NT2/D1 (cell line): ENCODE measurements around the gene TEX19.

Experiments used
- SUZ12 ChIP-seq: IDR thresholded peaks from 2 replicates; pipeline ENCODE4 v1.6.1; 2011; ENCODE audit not compliant: insufficient read length, insufficient read depth; ENCODE audit errors: extremely low read depth
- YY1 ChIP-seq: IDR thresholded peaks from 2 replicates; pipeline ENCODE4 v1.6.1; 2011; ENCODE audit not compliant: insufficient read length, insufficient read depth
- ZNF274 ChIP-seq: IDR thresholded peaks from 2 replicates; pipeline ENCODE4 v1.6.1; 2011; ENCODE audit warnings: mild to moderate bottlenecking, low read depth, low read length

DNA sequence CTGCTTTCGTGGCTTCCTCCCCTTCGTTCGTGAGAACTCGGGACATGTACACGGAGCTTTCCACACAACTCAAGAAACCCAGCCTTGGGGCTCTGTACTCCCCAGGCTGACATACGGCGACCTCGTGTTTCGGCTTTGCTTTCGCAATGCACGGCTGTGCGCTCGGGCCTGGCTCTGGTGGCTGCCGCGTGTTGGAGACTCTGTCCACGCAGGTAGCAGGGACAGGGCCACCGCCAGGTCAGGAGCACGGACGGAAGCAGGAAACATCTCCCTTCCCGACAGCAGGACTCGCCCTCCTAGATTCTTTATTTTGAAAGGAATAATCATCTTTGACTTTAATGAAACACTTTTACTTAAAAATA is 29.9 kb downstream of the TEX19 start:
- no peak for TF ChIP-seq ZNF274
- TF ChIP-seq SUZ12: no peak
- TF ChIP-seq YY1: no peak
